H1 (cell line): ENCODE results near the gene CLEC19A. TPM values are rescaled to one million over a fixed set of nuclear protein-coding genes. Genes with fewer than 3 reads are reported as not detected.

Experiments used
- CTCF ChIA-PET: fragments of 300-600 bp; sonication (Branson Sonifier 250); formaldehyde crosslinking; loops from one replicate; lab custom pipeline; 2021; ENCODE audit not compliant: partially characterized antibody; lab: Charles Lee
- POLR2A ChIA-PET: fragments of 300-600 bp; sonication (Branson Sonifier 250); formaldehyde crosslinking; loops from one replicate; lab custom pipeline; 2021; ENCODE audit warnings: inconsistent platforms; ENCODE audit not compliant: partially characterized antibody; lab: Charles Lee
- DNase-seq, 2 experiments: peaks; one replicate each; pipeline versions ENCODE4 v3.0.0 to v3.0.0-alpha.2; 2010 to 2022; ENCODE audit warnings: low spot score in 2 of 2, low read depth in 1 of 2, mixed read lengths in 1 of 2
- FAIRE-seq: peaks from 2 replicates; lab custom pipeline; 2011; peaks lifted over from hg19 to GRCh38; lab: Jason Lieb, UNC
- H2AFZ ChIP-seq: 2 replicates; pipeline ENCODE4 v1.8.1; 2012; ENCODE audit warnings: low read length, inconsistent platforms
- H2AK5ac ChIP-seq: 2 replicates; pipeline ENCODE4 v1.6.1; 2013; ENCODE audit warnings: low read depth, low read length
- H2BK120ac ChIP-seq: replicated peaks from 2 replicates; pipeline ENCODE3; 2013; ENCODE audit warnings: low read depth, low read length, inconsistent platforms
- H2BK12ac ChIP-seq: 2 replicates; pipeline ENCODE4 v1.6.1; 2013; ENCODE audit warnings: low read depth, low read length
- H2BK15ac ChIP-seq: 2 replicates; pipeline ENCODE4 v1.6.1; 2013; ENCODE audit warnings: low read length
- H2BK20ac ChIP-seq: 2 replicates; pipeline ENCODE4 v1.6.1; 2013; ENCODE audit warnings: low read length
- H2BK5ac ChIP-seq: 2 replicates; pipeline ENCODE4 v1.6.1; 2013; ENCODE audit warnings: low read depth, low read length
- H3K14ac ChIP-seq: 2 replicates; pipeline ENCODE4 v1.6.1; 2013; ENCODE audit warnings: inconsistent platforms; ENCODE audit not compliant: insufficient read length
- H3K18ac ChIP-seq: 2 replicates; pipeline ENCODE4 v1.6.1; 2013; ENCODE audit warnings: low read length; ENCODE audit errors: extremely low read depth
- H3K23ac ChIP-seq: 2 replicates; pipeline ENCODE4 v1.6.1; 2013; ENCODE audit warnings: inconsistent platforms; ENCODE audit not compliant: insufficient read length
- H3K23me2 ChIP-seq: 2 replicates; pipeline ENCODE4 v1.6.1; 2013; ENCODE audit warnings: low read depth, low read length
- H3K27ac ChIP-seq: 2 replicates; pipeline ENCODE4 v1.6.1; 2011; ENCODE audit warnings: low read depth, low read length, inconsistent platforms
- H3K27me3 ChIP-seq, 4 experiments: replicated peaks in 1 of 4; 1 replicate in 1 of 4; 2 replicates in 3 of 4; pipeline versions ENCODE4 v1.6.1 to v1.8.1; 2011 to 2013; ENCODE audit warnings: low read length in 3 of 4, mild to moderate bottlenecking in 3 of 4, inconsistent platforms in 2 of 4, mixed read lengths in 2 of 4, moderate library complexity in 1 of 4; ENCODE audit not compliant: control insufficient read depth in 3 of 4, insufficient read depth in 3 of 4; ENCODE audit errors: extremely low read depth in 1 of 4
- H3K36me3 ChIP-seq, 4 experiments: 2 replicates each; pipeline versions ENCODE4 v1.6.1 to v1.8.1; 2011 to 2013; ENCODE audit warnings: mild to moderate bottlenecking in 4 of 4, low read length in 3 of 4, moderate library complexity in 2 of 4, control low read depth in 1 of 4, inconsistent platforms in 1 of 4; ENCODE audit not compliant: insufficient read depth in 4 of 4, control insufficient read depth in 2 of 4
- H3K4ac ChIP-seq: replicated peaks from 2 replicates; pipeline ENCODE3; 2013; ENCODE audit warnings: low read length, low read depth, mixed read lengths, inconsistent platforms; ENCODE audit not compliant: insufficient read length
- H3K4me1 ChIP-seq, 4 experiments: replicated peaks in 1 of 4; 1 replicate in 1 of 4; 2 replicates in 3 of 4; pipeline versions ENCODE4 v1.6.1 to v1.8.1; 2011 to 2013; ENCODE audit warnings: low read length in 3 of 4, inconsistent platforms in 2 of 4, mixed read lengths in 1 of 4; ENCODE audit not compliant: insufficient read depth in 4 of 4, control insufficient read depth in 3 of 4
- H3K4me2 ChIP-seq, 2 experiments: 2 replicates each; pipeline versions ENCODE4 v1.6.1 to v1.8.1; 2011 to 2013; ENCODE audit warnings: low read depth in 2 of 2, low read length in 2 of 2, control low read depth in 1 of 2, inconsistent platforms in 1 of 2, mild to moderate bottlenecking in 1 of 2; ENCODE audit not compliant: insufficient read depth in 1 of 2
- H3K4me3 ChIP-seq, 4 experiments: fragments of 200-600, 300-600 bp in 1 of 4; sonication (generic), shearing (Covaris generic), sonication (Bioruptor Twin) in 1 of 4; 2 replicates each; pipeline versions ENCODE4 v1.5.1 to v1.8.1; 2011 to 2016; ENCODE audit warnings: low read length in 4 of 4, low read depth in 3 of 4, control low read depth in 2 of 4, inconsistent platforms in 2 of 4, mild to moderate bottlenecking in 2 of 4, mixed read lengths in 1 of 4, moderate library complexity in 1 of 4; ENCODE audit not compliant: insufficient read depth in 2 of 4; ENCODE audit errors: extremely low read depth in 1 of 4
- H3K56ac ChIP-seq: replicated peaks from 2 replicates; pipeline ENCODE3; 2013; ENCODE audit warnings: low read depth, mild to moderate bottlenecking, mixed read lengths, low read length, inconsistent platforms; ENCODE audit not compliant: insufficient read length
- H3K79me1 ChIP-seq: 2 replicates; pipeline ENCODE4 v1.6.1; 2013; ENCODE audit warnings: low read depth, low read length, control low read depth
- H3K79me2 ChIP-seq, 2 experiments: 2 replicates each; pipeline versions ENCODE4 v1.6.1 to v1.8.1; 2012 to 2013; ENCODE audit warnings: low read length in 2 of 2, mild to moderate bottlenecking in 2 of 2, inconsistent platforms in 1 of 2; ENCODE audit not compliant: insufficient read depth in 2 of 2, control insufficient read depth in 1 of 2
- H3K9ac ChIP-seq, 4 experiments: replicated peaks in 1 of 4; 1 replicate in 1 of 4; 2 replicates in 3 of 4; pipeline versions ENCODE4 v1.6.1 to v1.8.1; 2011 to 2013; ENCODE audit warnings: low read depth in 3 of 4, low read length in 3 of 4, control low read depth in 2 of 4, mild to moderate bottlenecking in 2 of 4, moderate library complexity in 2 of 4, inconsistent platforms in 1 of 4; ENCODE audit errors: extremely low read depth in 1 of 4
- H3K9me3 ChIP-seq, 2 experiments: 2 replicates each; pipeline versions ENCODE4 v1.6.1 to v1.8.1; 2012 to 2013; ENCODE audit warnings: mild to moderate bottlenecking in 2 of 2, moderate library complexity in 2 of 2, control low read depth in 1 of 2, inconsistent platforms in 1 of 2, low read depth in 1 of 2, low read length in 1 of 2, mixed read lengths in 1 of 2; ENCODE audit not compliant: insufficient read depth in 2 of 2
- H4K20me1 ChIP-seq, 2 experiments: replicated peaks in 1 of 2; 2 replicates each; pipeline versions ENCODE3 to v1.8.1; 2011 to 2013; ENCODE audit warnings: inconsistent platforms in 2 of 2, low read length in 2 of 2, mild to moderate bottlenecking in 1 of 2; ENCODE audit not compliant: insufficient read depth in 2 of 2, control insufficient read depth in 1 of 2
- H4K5ac ChIP-seq: 2 replicates; pipeline ENCODE4 v1.6.1; 2013; ENCODE audit warnings: low read length, low read depth, mixed read lengths, inconsistent platforms; ENCODE audit not compliant: insufficient read length
- H4K8ac ChIP-seq: 2 replicates; pipeline ENCODE4 v1.8.0; 2013; ENCODE audit warnings: mild to moderate bottlenecking, moderate library complexity, low read length, inconsistent platforms; ENCODE audit not compliant: insufficient read depth; ENCODE audit errors: extremely low read depth
- H4K91ac ChIP-seq: replicated peaks from 2 replicates; pipeline ENCODE3; 2013; ENCODE audit warnings: low read length, mixed read lengths, inconsistent platforms; ENCODE audit not compliant: insufficient read length
- BCL11A ChIP-seq, 2 experiments: IDR thresholded peaks; one replicate each; pipeline ENCODE4 v1.6.1; 2011; ENCODE audit warnings: low read depth in 2 of 2, low read length in 2 of 2, mild to moderate bottlenecking in 2 of 2
- CEBPB ChIP-seq: IDR thresholded peaks from 2 replicates; pipeline ENCODE4 v1.6.1; 2012; ENCODE audit warnings: low read depth, low read length
- EP300 ChIP-seq, 2 experiments: IDR thresholded peaks; 1 replicate in 1 of 2; 2 replicates in 1 of 2; pipeline ENCODE4 v1.6.1; 2011 to 2012; ENCODE audit warnings: low read depth in 2 of 2, low read length in 2 of 2, mild to moderate bottlenecking in 2 of 2, borderline replicate concordance in 1 of 2, inconsistent platforms in 1 of 2, moderate library complexity in 1 of 2
- JUN ChIP-seq: IDR thresholded peaks from 2 replicates; pipeline ENCODE4 v1.6.1; 2011; ENCODE audit warnings: low read depth, mild to moderate bottlenecking, improper control_type of control experiment, low read length
- JUND ChIP-seq: IDR thresholded peaks from 2 replicates; pipeline ENCODE4 v1.6.1; 2011; ENCODE audit warnings: mild to moderate bottlenecking, improper control_type of control experiment, low read length
- POLR2AphosphoS5 ChIP-seq: IDR thresholded peaks from 2 replicates; pipeline ENCODE4 v1.6.1; 2011; ENCODE audit warnings: low read depth, low read length
- POU5F1 ChIP-seq: IDR thresholded peaks from 2 replicates; pipeline ENCODE4 v1.6.1; 2011; ENCODE audit warnings: low read depth, mild to moderate bottlenecking, low read length, moderate library complexity
- RFX5 ChIP-seq: IDR thresholded peaks from 2 replicates; pipeline ENCODE4 v1.6.1; 2011; ENCODE audit warnings: low read depth, low read length, improper control_type of control experiment, borderline replicate concordance
- SAP30 ChIP-seq: fragments of 300-600 bp; sonication (generic); IDR thresholded peaks from 2 replicates; pipeline ENCODE4 v1.7.1; 2012; ENCODE audit warnings: low read length, moderate library complexity, mild to moderate bottlenecking, inconsistent platforms; ENCODE audit not compliant: insufficient read depth, insufficient replicate concordance
- SUZ12 ChIP-seq: fragments of 200-600 bp; sonication (generic); IDR thresholded peaks from 2 replicates; pipeline ENCODE4 v1.6.1; 2012; ENCODE audit warnings: mild to moderate bottlenecking, inconsistent platforms, low read length, moderate library complexity, mixed read lengths
- WGBS, 2 experiments: shearing (Covaris generic) in 1 of 2; methylation state at CpG; one replicate each; pipeline versions ENCODE4 v1.1.6 to v1.1.7; 2013 to 2015; ENCODE audit warnings: low lambda C conversion rate in 2 of 2, mixed read lengths in 2 of 2, inconsistent platforms in 1 of 2, low coverage in 1 of 2, missing lambda C conversion rate in 1 of 2; ENCODE audit not compliant: insufficient replicate concordance in 2 of 2, insufficient coverage in 1 of 2, insufficient read length in 1 of 2; ENCODE audit errors: extremely low coverage in 1 of 2, missing lambda C conversion rate in 1 of 2; 5-methylcytosine and 5-hydroxymethylcytosine counted together
- polyA plus RNA-seq, 7 experiments: library from polyadenylated mRNA; depleted of rRNA in 3 of 7; stranded (reverse) in 5 of 7; unstranded in 2 of 7; fragments of >200 nt in 5 of 7; fragments of 200-250 nt in 2 of 7; gene quantifications; 1 replicate in 5 of 7; 2 replicates in 1 of 7; 4 replicates in 1 of 7; pipeline versions ENCODE4 v1.2.1 to v1.2.3, GENCODE V29; 2011 to 2013; ENCODE audit warnings: missing spikeins in 2 of 7, mixed read lengths in 2 of 7
- total RNA-seq: library from RNA; stranded (reverse); fragmentation: NEBNext Ultra II Directional; extraction: Animal tissue kit (Norgen Biotek cat#: 25700); gene quantifications from 2 replicates; pipeline ENCODE4 v1.2.1, GENCODE V29; 2021
- TF ChIP-seq, protein P1 (sequence below), 3 experiments: IDR thresholded peaks; 1 replicate in 2 of 3; 2 replicates in 1 of 3; pipeline versions ENCODE4 v1.5.1 to v1.6.1; 2011; ENCODE audit warnings: low read length in 3 of 3, mild to moderate bottlenecking in 3 of 3, inconsistent platforms in 2 of 3, low read depth in 1 of 3, moderate library complexity in 1 of 3; ENCODE audit not compliant: insufficient read depth in 1 of 3; ENCODE audit errors: control extremely low read depth in 1 of 3

The CLEC19A gene
- total and polyA plus RNA-seq, 2 of the 8 experiments (the other 6 are each of a cell fraction or from before 2014, with no cell fraction given), result 0.35 to 0.88 TPM

DNA sequence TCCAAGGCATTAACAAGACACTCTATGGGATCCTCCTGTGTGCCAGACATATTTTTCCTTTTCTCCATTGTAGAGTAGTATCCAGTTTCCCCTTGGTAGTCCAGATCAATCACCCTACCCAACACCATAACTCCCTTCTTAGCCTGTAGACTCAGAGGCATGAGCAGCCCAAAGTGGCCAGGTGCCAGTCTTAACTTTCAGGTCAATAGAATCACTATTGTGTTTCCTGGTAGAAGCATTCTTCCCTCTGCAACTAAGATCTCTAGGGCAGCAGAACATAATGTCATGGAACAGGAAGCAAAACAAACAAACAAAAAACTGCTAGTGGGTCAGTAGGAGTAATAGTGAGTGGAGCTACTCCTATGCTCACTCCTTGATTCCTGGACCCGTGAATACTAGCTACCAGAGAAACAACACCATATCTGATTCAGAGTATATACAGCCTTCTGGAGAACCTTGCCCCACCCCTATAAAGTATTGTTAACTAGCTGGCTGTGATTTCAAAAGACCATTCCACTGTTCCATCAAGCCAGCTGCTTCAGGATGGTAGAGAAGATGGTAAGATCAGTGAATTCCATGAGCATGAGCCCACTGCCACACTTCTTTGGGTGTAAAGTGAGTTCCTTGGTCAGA lies 11.2 kb upstream of the CLEC19A start:
- H3K9ac ChIP-seq, result no peak overlapping the region
- H3K9me3 ChIP-seq, result no peaks in the 10 kb centered on the region
- H3K56ac ChIP-seq, result no peak overlapping the region
- H4K20me1 ChIP-seq, result peaks cover 0 to 1% of the 10 kb centered on the region in 2 experiments
- H3K18ac ChIP-seq, result no peak overlapping the region
- no peak overlapping the region for H3K4me2 ChIP-seq
- H4K5ac ChIP-seq, result no peak overlapping the region
- no peaks in the 10 kb centered on the region for H3K27me3 ChIP-seq
- H4K8ac ChIP-seq, result no peak overlapping the region
- H2BK20ac ChIP-seq, result no peak overlapping the region
- no peak overlapping the region for H2BK15ac ChIP-seq
- no peak overlapping the region for H4K91ac ChIP-seq
- DNase-seq (no peak), FAIRE-seq (no peak)
- no peaks in the 10 kb centered on the region for H3K23me2 ChIP-seq
- H3K14ac ChIP-seq, result no peak overlapping the region
- H2AFZ ChIP-seq, result no peak overlapping the region
- no peak overlapping the region for H3K23ac ChIP-seq
- 79% methylated on average over 1 of the region's 1 CpG; no CpG with 5 or more reads in 1 of the 2 experiments for WGBS, 2 experiments
- no peak overlapping the region for H2AK5ac ChIP-seq
- no peaks in the 10 kb centered on the region for H3K79me2 ChIP-seq
- H3K4ac ChIP-seq, result no peak overlapping the region
- H3K4me3 ChIP-seq, result no peak overlapping the region
- no peak overlapping the region for H2BK5ac ChIP-seq
- no peak overlapping the region for H3K27ac ChIP-seq
- CTCF ChIA-PET, result no interaction called here
- no peak overlapping the region for H2BK120ac ChIP-seq
- no peaks in the 10 kb centered on the region for H3K4me1 ChIP-seq
- H2BK12ac ChIP-seq, result no peak overlapping the region
- no peaks in the 10 kb centered on the region for H3K36me3 ChIP-seq
- no peaks in the 10 kb centered on the region for H3K79me1 ChIP-seq
- POLR2A ChIA-PET, result no interaction called here
- TF ChIP-seq RFX5, result no peak
- TF ChIP-seq SUZ12, result no peak
- no peak for TF ChIP-seq SAP30
- no peak for TF ChIP-seq CEBPB
- no peak for TF ChIP-seq POU5F1
- no peak for TF ChIP-seq POLR2AphosphoS5
- TF ChIP-seq EP300 (IDR thresholded peaks at IDR 0.05; ENCODE audit: borderline replicate concordance in 1 of 2, low read depth in 2 of 2, low read length in 2 of 2), result no peak
- TF ChIP-seq JUND, result no peak
- no peak for TF ChIP-seq BCL11A (IDR thresholded peaks at IDR 0.05; ENCODE audit: low read depth in 2 of 2, low read length in 2 of 2)
- TF ChIP-seq, protein P1, sequence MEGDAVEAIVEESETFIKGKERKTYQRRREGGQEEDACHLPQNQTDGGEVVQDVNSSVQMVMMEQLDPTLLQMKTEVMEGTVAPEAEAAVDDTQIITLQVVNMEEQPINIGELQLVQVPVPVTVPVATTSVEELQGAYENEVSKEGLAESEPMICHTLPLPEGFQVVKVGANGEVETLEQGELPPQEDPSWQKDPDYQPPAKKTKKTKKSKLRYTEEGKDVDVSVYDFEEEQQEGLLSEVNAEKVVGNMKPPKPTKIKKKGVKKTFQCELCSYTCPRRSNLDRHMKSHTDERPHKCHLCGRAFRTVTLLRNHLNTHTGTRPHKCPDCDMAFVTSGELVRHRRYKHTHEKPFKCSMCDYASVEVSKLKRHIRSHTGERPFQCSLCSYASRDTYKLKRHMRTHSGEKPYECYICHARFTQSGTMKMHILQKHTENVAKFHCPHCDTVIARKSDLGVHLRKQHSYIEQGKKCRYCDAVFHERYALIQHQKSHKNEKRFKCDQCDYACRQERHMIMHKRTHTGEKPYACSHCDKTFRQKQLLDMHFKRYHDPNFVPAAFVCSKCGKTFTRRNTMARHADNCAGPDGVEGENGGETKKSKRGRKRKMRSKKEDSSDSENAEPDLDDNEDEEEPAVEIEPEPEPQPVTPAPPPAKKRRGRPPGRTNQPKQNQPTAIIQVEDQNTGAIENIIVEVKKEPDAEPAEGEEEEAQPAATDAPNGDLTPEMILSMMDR (IDR thresholded peaks at IDR 0.05; ENCODE audit: control extremely low read depth in 1 of 3, insufficient read depth in 1 of 3, low read depth in 1 of 3, low read length in 3 of 3), result no peak
- no peak for TF ChIP-seq JUN
